ENCODE results near the gene PSMB8.
A peak's percentile ranks its signal among the peaks of the same experiment; 100 is the strongest.

Gene PSMB8

DNA sequence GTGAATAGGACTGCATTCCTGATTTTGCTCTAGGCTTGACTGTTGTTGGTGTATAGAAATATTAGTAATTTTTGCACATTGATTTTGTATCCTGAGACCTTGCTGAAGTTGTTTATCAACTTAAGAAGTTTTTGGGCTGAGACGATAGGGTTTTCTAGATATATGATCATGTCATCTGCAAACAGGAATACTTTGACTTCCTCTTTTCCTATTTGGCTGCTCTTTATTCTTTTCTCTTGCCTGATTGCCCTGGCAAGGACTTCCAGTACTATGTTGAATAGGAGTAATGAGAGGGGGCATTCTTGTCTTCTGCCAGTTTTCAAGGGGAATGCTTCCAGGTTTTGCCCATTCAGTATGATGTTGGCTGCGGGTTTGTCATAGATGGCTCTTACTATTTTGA, 40.4 kb downstream of the PSMB8 start:
- Histone ChIP-seq H3K27me3 (ENCODE audit: insufficient read depth, low read length) (no peaks in the 10 kb centered on the region; the same call in 1 of the 2 replicates), H3K9me2 (ENCODE audit: low read depth, low read length) (no peaks in the 10 kb centered on the region), H4K20me1 (ENCODE audit: insufficient read depth, low read length) (no peaks in the 10 kb centered on the region), H3K9me3 (ENCODE audit: low read length) (peaks cover 6% of the 10 kb centered on the region), H3F3A (ENCODE audit: insufficient read depth, low read length) (no peaks in the 10 kb centered on the region), H3K79me2 (ENCODE audit: insufficient read depth, low read length) (no peaks in the 10 kb centered on the region), H3K4me3 (ENCODE audit: low read depth, low read length, poor library complexity, severe bottlenecking) (no peak overlapping the region), H3K4me2 (ENCODE audit: low read length) (no peak overlapping the region), H2AFZ (ENCODE audit: low read length) (no peak overlapping the region), H3K36me3 (ENCODE audit: insufficient read depth, low read length) (no peaks in the 10 kb centered on the region; the same call in 1 of the 2 replicates), H3K27ac (ENCODE audit: low read depth, low read length, poor library complexity, severe bottlenecking) (no peak overlapping the region), H3K4me1 (ENCODE audit: insufficient read depth, low read length, severe bottlenecking) (no peaks in the 10 kb centered on the region), H3K9ac (ENCODE audit: low read length) (no peak overlapping the region)
- no peak for TF ChIP-seq EZH2 (IDR thresholded peaks at IDR 0.05; ENCODE audit: borderline replicate concordance, low read length)
- TF ChIP-seq, protein P1, sequence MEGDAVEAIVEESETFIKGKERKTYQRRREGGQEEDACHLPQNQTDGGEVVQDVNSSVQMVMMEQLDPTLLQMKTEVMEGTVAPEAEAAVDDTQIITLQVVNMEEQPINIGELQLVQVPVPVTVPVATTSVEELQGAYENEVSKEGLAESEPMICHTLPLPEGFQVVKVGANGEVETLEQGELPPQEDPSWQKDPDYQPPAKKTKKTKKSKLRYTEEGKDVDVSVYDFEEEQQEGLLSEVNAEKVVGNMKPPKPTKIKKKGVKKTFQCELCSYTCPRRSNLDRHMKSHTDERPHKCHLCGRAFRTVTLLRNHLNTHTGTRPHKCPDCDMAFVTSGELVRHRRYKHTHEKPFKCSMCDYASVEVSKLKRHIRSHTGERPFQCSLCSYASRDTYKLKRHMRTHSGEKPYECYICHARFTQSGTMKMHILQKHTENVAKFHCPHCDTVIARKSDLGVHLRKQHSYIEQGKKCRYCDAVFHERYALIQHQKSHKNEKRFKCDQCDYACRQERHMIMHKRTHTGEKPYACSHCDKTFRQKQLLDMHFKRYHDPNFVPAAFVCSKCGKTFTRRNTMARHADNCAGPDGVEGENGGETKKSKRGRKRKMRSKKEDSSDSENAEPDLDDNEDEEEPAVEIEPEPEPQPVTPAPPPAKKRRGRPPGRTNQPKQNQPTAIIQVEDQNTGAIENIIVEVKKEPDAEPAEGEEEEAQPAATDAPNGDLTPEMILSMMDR (IDR thresholded peaks at IDR 0.05; ENCODE audit: low read length): no peak

DNA sequence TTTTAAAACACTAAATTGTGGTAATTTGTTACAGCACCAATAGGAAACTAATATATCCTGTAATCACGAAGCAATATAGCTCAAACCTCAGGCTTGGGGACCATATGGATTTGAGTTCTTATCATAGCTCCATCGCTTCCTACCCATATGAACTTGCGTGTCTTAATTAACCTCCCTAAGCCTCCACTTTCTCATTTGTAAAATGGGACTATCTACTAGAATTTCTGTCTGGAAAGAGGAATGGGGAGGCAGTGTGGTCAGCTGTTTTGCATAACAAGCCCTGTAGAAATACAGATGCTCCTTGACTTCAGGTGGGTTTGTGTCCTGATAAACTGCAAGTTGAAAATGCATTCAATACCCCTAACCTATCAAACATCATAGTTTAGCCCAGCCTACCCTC, 44.1 kb downstream of the PSMB8 start:
- Histone ChIP-seq H3K27me3 (ENCODE audit: insufficient read depth, low read length) (no peaks in the 10 kb centered on the region; the same call in 1 of the 2 replicates), H3K4me1 (ENCODE audit: insufficient read depth, low read length, severe bottlenecking) (peaks cover 15% of the 10 kb centered on the region), H4K20me1 (ENCODE audit: insufficient read depth, low read length) (no peaks in the 10 kb centered on the region), H3K4me3 (ENCODE audit: low read depth, low read length, poor library complexity, severe bottlenecking) (no peak overlapping the region), H3K79me2 (ENCODE audit: insufficient read depth, low read length) (no peaks in the 10 kb centered on the region), H3K36me3 (ENCODE audit: insufficient read depth, low read length) (no peaks in the 10 kb centered on the region; the same call in 1 of the 2 replicates), H3K9ac (ENCODE audit: low read length) (no peak overlapping the region), H3K27ac (ENCODE audit: low read depth, low read length, poor library complexity, severe bottlenecking) (no peak overlapping the region), H3K9me2 (ENCODE audit: low read depth, low read length) (no peaks in the 10 kb centered on the region), H2AFZ (ENCODE audit: low read length) (0 out of 2 replicates have a peak overlapping the region, but pooled peaks have one; percentile 37), H3K4me2 (ENCODE audit: low read length) (no peak overlapping the region), H3F3A (ENCODE audit: insufficient read depth, low read length) (no peaks in the 10 kb centered on the region), H3K9me3 (ENCODE audit: low read length) (peaks cover 7% of the 10 kb centered on the region)
- TF ChIP-seq, protein P1 (IDR thresholded peaks at IDR 0.05; ENCODE audit: low read length): no peak
- no peak for TF ChIP-seq EZH2 (IDR thresholded peaks at IDR 0.05; ENCODE audit: borderline replicate concordance, low read length)

GRCh38 chr6:32799168-32799567, 44.7 kb downstream of the PSMB8 start:
- Histone ChIP-seq H3K4me1 (ENCODE audit: insufficient read depth, low read length, severe bottlenecking) (peaks cover 16% of the 10 kb centered on the region), H3K9me3 (ENCODE audit: low read length) (peaks cover 7% of the 10 kb centered on the region), H3K4me3 (ENCODE audit: low read depth, low read length, poor library complexity, severe bottlenecking) (no peak overlapping the region), H3K9ac (ENCODE audit: low read length) (no peak overlapping the region), H4K20me1 (ENCODE audit: insufficient read depth, low read length) (no peaks in the 10 kb centered on the region), H3F3A (ENCODE audit: insufficient read depth, low read length) (no peaks in the 10 kb centered on the region), H3K4me2 (ENCODE audit: low read length) (no peak overlapping the region), H2AFZ (ENCODE audit: low read length) (no peak overlapping the region), H3K27me3 (ENCODE audit: insufficient read depth, low read length) (no peaks in the 10 kb centered on the region; the same call in 1 of the 2 replicates), H3K9me2 (ENCODE audit: low read depth, low read length) (no peaks in the 10 kb centered on the region), H3K79me2 (ENCODE audit: insufficient read depth, low read length) (no peaks in the 10 kb centered on the region), H3K27ac (ENCODE audit: low read depth, low read length, poor library complexity, severe bottlenecking) (no peak overlapping the region), H3K36me3 (ENCODE audit: insufficient read depth, low read length) (no peaks in the 10 kb centered on the region; the same call in 1 of the 2 replicates)
- TF ChIP-seq, protein P1 (IDR thresholded peaks at IDR 0.05; ENCODE audit: low read length): no peak
- no peak for TF ChIP-seq EZH2 (IDR thresholded peaks at IDR 0.05; ENCODE audit: borderline replicate concordance, low read length)

All from OCI-LY1 (cell line).